Measurements from ENCODE around the gene MRPL46.

DNA sequence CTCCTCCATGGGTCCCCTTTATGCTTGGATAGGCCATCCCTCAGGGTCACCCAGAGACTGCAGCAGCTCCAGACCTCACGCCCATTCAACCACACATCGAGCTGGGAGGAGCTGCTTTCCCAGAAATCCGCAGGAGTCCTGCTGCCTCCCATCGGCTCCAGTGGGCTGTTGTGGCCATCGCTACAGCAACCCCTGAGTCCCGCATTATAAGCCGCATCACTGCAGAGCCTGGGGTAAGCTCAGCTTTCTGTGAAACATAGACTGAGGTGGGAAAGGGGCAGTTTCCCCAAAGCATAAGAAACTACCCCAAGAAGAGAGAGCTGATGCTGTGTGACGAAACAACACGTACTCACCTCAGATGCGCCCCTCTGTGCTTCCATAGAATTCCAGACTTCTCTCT lies 35.7 kb downstream of the MRPL46 start:
- TF ChIP-seq, protein P1, sequence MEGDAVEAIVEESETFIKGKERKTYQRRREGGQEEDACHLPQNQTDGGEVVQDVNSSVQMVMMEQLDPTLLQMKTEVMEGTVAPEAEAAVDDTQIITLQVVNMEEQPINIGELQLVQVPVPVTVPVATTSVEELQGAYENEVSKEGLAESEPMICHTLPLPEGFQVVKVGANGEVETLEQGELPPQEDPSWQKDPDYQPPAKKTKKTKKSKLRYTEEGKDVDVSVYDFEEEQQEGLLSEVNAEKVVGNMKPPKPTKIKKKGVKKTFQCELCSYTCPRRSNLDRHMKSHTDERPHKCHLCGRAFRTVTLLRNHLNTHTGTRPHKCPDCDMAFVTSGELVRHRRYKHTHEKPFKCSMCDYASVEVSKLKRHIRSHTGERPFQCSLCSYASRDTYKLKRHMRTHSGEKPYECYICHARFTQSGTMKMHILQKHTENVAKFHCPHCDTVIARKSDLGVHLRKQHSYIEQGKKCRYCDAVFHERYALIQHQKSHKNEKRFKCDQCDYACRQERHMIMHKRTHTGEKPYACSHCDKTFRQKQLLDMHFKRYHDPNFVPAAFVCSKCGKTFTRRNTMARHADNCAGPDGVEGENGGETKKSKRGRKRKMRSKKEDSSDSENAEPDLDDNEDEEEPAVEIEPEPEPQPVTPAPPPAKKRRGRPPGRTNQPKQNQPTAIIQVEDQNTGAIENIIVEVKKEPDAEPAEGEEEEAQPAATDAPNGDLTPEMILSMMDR (conservative IDR thresholded peaks at IDR 0.05) = no peak
- TF ChIP-seq EZH2 (IDR thresholded peaks at IDR 0.05; ENCODE audit: low read depth) = no peak

Measured in PC-9 (cell line).